ENCODE results near the gene TECRL. TPM values are rescaled to one million over a fixed set of nuclear protein-coding genes. Genes with fewer than 3 reads are reported as not detected.

The TECRL gene
- total and polyA plus RNA-seq, 2 experiments from 2014 or later = not detected

DNA sequence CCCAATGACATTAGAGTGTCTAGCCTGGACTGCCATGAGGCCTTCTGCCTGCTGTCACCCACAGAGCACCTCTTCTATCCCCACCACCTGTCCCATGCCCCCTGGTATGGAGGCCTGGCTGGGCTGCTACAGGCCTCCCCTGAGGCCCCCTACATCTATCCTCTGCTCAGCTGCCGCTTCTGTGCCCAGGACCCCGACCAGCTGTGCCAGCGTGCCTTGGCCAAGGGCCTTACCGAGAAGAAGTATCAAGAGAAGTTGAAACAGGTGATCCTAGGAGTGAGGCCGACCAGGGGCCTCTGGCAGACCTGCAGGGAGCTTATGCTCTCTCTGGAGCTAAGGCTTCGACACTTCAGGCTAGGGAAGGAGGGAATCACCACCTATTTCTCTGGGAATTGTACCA, 21.7 kb upstream of the TECRL start:
- no peaks in the 10 kb centered on the region for H3K4me1 Mint-ChIP-seq
- no peak overlapping the region for H3K27ac Mint-ChIP-seq
- peaks cover 20% of the 10 kb centered on the region for H3K36me3 Mint-ChIP-seq (ENCODE audit: low read depth)
- H3K27me3 ChIP-seq (ENCODE audit: insufficient read depth) = no peaks in the 10 kb centered on the region
- peaks cover 6% of the 10 kb centered on the region for H3K27me3 Mint-ChIP-seq (ENCODE audit: insufficient read depth, low read depth, poor library complexity)
- H3K4me1 ChIP-seq (ENCODE audit: insufficient read depth) = no peaks in the 10 kb centered on the region
- no peaks in the 10 kb centered on the region for H3K79me2 ChIP-seq (replicated peaks; ENCODE audit: insufficient read depth)
- no peaks in the 10 kb centered on the region for H3K9me2 ChIP-seq (ENCODE audit: insufficient read depth)
- H2AFZ ChIP-seq = no peak overlapping the region
- no peak overlapping the region for H3K4me3 ChIP-seq
- no peak overlapping the region for H3K4me2 ChIP-seq
- H3K4me3 Mint-ChIP-seq = no peak overlapping the region
- H3K27ac ChIP-seq (ENCODE audit: low read depth) = no peak overlapping the region
- TF ChIP-seq ZNF114 (CRISPR knock-in tag; IDR thresholded peaks at IDR 0.05) = no peak
- no peak for TF ChIP-seq ZNF331 (CRISPR knock-in tag; IDR thresholded peaks at IDR 0.05; ENCODE audit: low read depth)
- TF ChIP-seq, protein P1, sequence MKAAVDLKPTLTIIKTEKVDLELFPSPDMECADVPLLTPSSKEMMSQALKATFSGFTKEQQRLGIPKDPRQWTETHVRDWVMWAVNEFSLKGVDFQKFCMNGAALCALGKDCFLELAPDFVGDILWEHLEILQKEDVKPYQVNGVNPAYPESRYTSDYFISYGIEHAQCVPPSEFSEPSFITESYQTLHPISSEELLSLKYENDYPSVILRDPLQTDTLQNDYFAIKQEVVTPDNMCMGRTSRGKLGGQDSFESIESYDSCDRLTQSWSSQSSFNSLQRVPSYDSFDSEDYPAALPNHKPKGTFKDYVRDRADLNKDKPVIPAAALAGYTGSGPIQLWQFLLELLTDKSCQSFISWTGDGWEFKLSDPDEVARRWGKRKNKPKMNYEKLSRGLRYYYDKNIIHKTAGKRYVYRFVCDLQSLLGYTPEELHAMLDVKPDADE (IDR thresholded peaks at IDR 0.05) = no peak
- no peak for TF ChIP-seq NANOG (IDR thresholded peaks at IDR 0.05; ENCODE audit: borderline replicate concordance)
- TF ChIP-seq CREB1 (CRISPR knock-in tag; IDR thresholded peaks at IDR 0.05; ENCODE audit: low read depth) = no peak
- TF ChIP-seq, protein P2, sequence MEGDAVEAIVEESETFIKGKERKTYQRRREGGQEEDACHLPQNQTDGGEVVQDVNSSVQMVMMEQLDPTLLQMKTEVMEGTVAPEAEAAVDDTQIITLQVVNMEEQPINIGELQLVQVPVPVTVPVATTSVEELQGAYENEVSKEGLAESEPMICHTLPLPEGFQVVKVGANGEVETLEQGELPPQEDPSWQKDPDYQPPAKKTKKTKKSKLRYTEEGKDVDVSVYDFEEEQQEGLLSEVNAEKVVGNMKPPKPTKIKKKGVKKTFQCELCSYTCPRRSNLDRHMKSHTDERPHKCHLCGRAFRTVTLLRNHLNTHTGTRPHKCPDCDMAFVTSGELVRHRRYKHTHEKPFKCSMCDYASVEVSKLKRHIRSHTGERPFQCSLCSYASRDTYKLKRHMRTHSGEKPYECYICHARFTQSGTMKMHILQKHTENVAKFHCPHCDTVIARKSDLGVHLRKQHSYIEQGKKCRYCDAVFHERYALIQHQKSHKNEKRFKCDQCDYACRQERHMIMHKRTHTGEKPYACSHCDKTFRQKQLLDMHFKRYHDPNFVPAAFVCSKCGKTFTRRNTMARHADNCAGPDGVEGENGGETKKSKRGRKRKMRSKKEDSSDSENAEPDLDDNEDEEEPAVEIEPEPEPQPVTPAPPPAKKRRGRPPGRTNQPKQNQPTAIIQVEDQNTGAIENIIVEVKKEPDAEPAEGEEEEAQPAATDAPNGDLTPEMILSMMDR (conservative IDR thresholded peaks at IDR 0.05; ENCODE audit: low read depth in 2 of 2) = no peak
- TF ChIP-seq STAT1 (IDR thresholded peaks at IDR 0.05; ENCODE audit: unreplicated experiment) = no peak
- TF ChIP-seq, protein P3, sequence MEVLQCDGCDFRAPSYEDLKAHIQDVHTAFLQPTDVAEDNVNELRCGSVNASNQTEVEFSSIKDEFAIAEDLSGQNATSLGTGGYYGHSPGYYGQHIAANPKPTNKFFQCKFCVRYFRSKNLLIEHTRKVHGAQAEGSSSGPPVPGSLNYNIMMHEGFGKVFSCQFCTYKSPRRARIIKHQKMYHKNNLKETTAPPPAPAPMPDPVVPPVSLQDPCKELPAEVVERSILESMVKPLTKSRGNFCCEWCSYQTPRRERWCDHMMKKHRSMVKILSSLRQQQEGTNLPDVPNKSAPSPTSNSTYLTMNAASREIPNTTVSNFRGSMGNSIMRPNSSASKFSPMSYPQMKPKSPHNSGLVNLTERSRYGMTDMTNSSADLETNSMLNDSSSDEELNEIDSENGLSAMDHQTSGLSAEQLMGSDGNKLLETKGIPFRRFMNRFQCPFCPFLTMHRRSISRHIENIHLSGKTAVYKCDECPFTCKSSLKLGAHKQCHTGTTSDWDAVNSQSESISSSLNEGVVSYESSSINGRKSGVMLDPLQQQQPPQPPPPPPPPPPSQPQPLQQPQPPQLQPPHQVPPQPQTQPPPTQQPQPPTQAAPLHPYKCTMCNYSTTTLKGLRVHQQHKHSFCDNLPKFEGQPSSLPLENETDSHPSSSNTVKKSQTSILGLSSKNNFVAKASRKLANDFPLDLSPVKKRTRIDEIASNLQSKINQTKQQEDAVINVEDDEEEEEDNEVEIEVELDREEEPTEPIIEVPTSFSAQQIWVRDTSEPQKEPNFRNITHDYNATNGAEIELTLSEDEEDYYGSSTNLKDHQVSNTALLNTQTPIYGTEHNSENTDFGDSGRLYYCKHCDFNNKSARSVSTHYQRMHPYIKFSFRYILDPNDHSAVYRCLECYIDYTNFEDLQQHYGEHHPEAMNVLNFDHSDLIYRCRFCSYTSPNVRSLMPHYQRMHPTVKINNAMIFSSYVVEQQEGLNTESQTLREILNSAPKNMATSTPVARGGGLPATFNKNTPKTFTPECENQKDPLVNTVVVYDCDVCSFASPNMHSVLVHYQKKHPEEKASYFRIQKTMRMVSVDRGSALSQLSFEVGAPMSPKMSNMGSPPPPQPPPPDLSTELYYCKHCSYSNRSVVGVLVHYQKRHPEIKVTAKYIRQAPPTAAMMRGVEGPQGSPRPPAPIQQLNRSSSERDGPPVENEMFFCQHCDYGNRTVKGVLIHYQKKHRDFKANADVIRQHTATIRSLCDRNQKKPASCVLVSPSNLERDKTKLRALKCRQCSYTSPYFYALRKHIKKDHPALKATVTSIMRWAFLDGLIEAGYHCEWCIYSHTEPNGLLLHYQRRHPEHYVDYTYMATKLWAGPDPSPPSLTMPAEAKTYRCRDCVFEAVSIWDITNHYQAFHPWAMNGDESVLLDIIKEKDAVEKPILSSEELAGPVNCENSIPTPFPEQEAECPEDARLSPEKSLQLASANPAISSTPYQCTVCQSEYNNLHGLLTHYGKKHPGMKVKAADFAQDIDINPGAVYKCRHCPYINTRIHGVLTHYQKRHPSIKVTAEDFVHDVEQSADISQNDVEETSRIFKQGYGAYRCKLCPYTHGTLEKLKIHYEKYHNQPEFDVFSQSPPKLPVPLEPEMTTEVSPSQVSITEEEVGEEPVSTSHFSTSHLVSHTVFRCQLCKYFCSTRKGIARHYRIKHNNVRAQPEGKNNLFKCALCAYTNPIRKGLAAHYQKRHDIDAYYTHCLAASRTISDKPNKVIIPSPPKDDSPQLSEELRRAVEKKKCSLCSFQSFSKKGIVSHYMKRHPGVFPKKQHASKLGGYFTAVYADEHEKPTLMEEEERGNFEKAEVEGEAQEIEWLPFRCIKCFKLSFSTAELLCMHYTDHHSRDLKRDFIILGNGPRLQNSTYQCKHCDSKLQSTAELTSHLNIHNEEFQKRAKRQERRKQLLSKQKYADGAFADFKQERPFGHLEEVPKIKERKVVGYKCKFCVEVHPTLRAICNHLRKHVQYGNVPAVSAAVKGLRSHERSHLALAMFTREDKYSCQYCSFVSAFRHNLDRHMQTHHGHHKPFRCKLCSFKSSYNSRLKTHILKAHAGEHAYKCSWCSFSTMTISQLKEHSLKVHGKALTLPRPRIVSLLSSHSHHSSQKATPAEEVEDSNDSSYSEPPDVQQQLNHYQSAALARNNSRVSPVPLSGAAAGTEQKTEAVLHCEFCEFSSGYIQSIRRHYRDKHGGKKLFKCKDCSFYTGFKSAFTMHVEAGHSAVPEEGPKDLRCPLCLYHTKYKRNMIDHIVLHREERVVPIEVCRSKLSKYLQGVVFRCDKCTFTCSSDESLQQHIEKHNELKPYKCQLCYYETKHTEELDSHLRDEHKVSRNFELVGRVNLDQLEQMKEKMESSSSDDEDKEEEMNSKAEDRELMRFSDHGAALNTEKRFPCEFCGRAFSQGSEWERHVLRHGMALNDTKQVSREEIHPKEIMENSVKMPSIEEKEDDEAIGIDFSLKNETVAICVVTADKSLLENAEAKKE (CRISPR knock-in tag; IDR thresholded peaks at IDR 0.05) = no peak
- no peak for TF ChIP-seq POLR2AphosphoS5 (IDR thresholded peaks at IDR 0.05; ENCODE audit: low read depth)
- TF ChIP-seq EZH2phosphoT487 (IDR thresholded peaks at IDR 0.05; ENCODE audit: unreplicated experiment) = no peak
- TF ChIP-seq, protein P4, sequence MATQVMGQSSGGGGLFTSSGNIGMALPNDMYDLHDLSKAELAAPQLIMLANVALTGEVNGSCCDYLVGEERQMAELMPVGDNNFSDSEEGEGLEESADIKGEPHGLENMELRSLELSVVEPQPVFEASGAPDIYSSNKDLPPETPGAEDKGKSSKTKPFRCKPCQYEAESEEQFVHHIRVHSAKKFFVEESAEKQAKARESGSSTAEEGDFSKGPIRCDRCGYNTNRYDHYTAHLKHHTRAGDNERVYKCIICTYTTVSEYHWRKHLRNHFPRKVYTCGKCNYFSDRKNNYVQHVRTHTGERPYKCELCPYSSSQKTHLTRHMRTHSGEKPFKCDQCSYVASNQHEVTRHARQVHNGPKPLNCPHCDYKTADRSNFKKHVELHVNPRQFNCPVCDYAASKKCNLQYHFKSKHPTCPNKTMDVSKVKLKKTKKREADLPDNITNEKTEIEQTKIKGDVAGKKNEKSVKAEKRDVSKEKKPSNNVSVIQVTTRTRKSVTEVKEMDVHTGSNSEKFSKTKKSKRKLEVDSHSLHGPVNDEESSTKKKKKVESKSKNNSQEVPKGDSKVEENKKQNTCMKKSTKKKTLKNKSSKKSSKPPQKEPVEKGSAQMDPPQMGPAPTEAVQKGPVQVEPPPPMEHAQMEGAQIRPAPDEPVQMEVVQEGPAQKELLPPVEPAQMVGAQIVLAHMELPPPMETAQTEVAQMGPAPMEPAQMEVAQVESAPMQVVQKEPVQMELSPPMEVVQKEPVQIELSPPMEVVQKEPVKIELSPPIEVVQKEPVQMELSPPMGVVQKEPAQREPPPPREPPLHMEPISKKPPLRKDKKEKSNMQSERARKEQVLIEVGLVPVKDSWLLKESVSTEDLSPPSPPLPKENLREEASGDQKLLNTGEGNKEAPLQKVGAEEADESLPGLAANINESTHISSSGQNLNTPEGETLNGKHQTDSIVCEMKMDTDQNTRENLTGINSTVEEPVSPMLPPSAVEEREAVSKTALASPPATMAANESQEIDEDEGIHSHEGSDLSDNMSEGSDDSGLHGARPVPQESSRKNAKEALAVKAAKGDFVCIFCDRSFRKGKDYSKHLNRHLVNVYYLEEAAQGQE (IDR thresholded peaks at IDR 0.05; ENCODE audit: unreplicated experiment) = no peak
- TF ChIP-seq EZH2 (IDR thresholded peaks at IDR 0.05; ENCODE audit: low read depth, unreplicated experiment) = no peak
- TF ChIP-seq JUNB (IDR thresholded peaks at IDR 0.05; ENCODE audit: unreplicated experiment) = no peak
- no peaks in the 10 kb centered on the region; the same call in 1 of the 2 replicates for H3K36me3 ChIP-seq (ENCODE audit: insufficient read depth)
- ATAC-seq = no peak
- H4K20me1 ChIP-seq (replicated peaks; ENCODE audit: insufficient read depth) = no peaks in the 10 kb centered on the region
- H3K9me3 Mint-ChIP-seq = peaks cover 28% of the 10 kb centered on the region
- no peak for DNase-seq (ENCODE audit: low spot score)
- H3F3A ChIP-seq (replicated peaks; ENCODE audit: low read depth) = no peaks in the 10 kb centered on the region

Data from GM23338 (cell line).